HG02884 (cell line): ENCODE data around the gene L3HYPDH.
"Not testable (repeated sequence)": the region's sequence is repeated elsewhere in the genome, so short reads cannot be mapped to it uniquely, and the experiment has no call there.

Source experiments
- ATAC-seq: cut with Tn5 transposase; IDR thresholded peaks from one replicate; pipeline ENCODE4 v1.9.1; 2021; ENCODE audit warnings: mild to moderate bottlenecking, moderate library complexity; ENCODE audit not compliant: unreplicated experiment

The L3HYPDH gene

DNA sequence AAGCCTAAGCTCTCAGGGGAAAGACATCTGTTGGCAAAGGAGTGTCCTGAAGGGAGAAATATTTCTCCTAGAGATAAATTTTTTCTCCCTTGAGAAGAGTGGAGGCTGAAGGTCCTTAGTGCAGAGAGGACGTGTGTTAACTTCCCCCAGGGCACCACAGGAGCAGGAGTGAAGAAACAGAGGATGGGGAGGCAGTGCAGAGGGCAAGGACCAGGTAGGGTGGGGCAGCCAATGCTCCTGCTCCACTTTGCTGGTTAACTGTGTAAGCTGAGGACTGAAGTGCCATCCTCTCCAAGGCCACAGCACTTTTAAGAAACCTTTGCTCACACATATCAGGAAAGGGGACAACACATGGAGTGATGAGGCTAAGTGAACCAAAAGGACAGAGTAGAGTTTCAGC is 4.0 kb downstream of the L3HYPDH start:
- ATAC-seq = no peak

- ATAC-seq = no peak
Observed at GRCh38 chr14:59478540-59478939, 5.7 kb downstream of the L3HYPDH start.

DNA sequence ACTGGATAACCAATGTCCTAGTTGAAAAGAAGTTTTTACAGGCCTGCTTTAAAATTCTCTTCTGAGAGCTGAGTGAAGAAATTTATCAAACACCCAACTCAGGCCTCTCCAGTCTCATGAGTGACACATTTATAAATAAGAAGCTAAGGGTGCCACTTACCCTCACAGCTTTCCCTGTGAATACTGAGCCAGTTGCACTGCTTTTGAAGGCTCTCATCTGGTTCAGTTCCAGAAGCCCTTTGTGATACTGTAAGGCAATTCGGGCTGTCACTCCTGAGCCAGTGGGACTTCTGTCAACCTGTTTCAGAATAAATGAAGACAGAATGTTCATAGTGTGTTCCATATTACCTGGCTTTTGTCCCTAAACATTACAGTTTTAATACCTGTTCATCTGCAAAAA is 8.5 kb downstream of the L3HYPDH start:
- ATAC-seq = no peak

DNA sequence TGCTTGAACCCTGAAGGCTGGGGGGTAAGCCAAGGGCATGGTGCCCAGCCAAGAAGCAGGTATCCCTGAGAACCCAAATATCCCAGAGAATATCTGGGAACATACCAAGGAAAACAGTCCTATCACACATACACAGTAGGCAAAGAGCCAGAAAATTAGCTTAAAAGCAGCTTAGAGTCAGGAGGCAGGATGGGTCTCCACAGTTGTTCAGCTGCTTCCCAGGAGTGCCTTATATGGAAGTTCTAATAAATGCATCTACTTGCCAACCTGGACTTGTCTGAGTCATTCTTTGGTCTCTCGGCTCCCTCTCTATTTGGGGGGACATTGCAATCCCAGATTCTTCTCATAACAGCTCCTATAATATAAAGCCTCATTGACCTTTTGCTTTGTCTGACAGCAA is 10.0 kb downstream of the L3HYPDH start:
- ATAC-seq = no peak

- ATAC-seq = peak; percentile 34
Observed at GRCh38 chr14:59465316-59466135, 18.7 kb downstream of the L3HYPDH start, which contains the start of gene GPR135. GPR135 (minus strand) TSS chr14:59465380; CDS start chr14:59465226, 154 bp downstream.

- ATAC-seq = peak; percentile 66
Observed at GRCh38 chr14:59464486-59465315, 19.5 kb downstream of the L3HYPDH start.

DNA sequence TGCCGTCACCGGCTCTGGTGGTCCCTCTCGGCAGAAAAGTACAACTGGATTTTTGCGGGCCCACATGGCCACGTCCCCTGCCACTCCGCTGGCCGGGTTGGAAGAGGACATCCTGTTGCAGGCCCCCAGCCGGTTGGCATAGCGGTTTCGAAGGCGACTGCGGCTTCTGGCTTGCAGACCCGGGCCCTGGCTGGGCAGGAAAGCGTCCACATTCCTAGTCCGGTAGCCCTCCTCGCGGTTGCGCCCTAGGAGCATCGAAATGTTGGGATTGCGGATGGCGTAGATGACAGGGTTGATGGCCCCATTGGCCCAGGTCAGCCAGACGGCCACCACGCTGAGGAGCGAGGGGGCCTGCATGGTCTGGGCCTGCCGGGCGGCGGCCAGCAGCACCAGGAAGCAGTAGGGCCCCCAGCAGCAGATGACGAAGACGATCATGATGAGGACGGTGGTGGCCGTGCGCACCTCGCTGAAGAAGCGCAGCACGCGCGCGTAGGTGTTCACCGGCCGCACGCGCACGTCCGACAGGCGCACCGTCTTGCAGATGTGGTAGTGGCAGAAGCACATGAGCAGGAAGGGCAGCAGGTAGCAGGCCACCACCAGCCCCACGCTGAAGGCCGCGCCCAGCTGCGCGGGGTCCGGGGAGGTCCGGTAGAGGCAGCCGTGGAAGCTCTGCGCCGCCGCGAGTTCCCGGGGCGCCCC is 20.3 kb downstream of the L3HYPDH start:
- ATAC-seq = peak; percentile 26

DNA sequence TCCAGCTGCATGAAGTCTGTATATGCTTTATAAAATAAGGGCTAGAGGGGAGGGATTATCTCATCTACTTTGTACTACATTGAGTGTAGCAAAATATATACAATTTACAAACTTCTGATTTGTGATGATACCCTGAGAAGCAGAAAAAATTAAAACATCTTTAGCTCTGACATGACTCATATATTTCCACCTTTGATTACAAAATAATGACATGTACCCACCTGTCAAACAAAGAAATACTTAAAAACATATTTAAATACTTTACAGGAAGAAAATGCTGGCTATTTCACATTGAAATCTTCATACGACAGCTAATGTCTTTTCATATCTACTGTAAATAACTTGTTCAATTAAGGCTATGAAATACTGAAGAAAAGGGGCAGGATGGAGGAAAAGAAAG is 22.3 kb downstream of the L3HYPDH start:
- no peak for ATAC-seq

- ATAC-seq = no peak
Observed at GRCh38 chr14:59460378-59460777, 23.8 kb downstream of the L3HYPDH start.

GRCh38 chr14:59458486-59458885 is 25.7 kb downstream of the L3HYPDH start:
- no peak for ATAC-seq

GRCh38 chr14:59455411-59455810 is 28.8 kb downstream of the L3HYPDH start:
- ATAC-seq = no peak

GRCh38 chr14:59454139-59454538 is 30.1 kb downstream of the L3HYPDH start:
- no peak for ATAC-seq

- ATAC-seq = no peak
Observed at GRCh38 chr14:59451849-59452248, 32.4 kb downstream of the L3HYPDH start.

DNA sequence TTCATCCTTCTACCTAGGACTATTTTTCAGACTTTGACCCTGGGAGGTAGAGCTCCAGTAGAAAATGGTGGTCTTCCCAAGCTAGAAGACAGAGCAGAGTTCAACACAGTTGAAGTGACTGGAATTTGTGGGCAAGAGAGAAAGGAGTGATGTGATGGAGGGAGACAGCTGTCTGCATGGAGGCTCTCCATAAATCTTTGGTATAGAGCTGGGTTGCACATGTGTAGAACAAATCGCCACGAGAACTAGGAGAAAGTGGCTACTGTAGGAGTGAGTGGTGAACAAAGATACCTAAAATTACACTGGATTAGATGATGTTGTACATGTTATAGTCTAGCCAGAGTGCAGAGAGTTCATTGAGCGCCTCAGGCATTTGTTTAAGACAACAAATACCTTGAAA is 33.5 kb downstream of the L3HYPDH start:
- no peak for ATAC-seq

- ATAC-seq = not testable (repeated sequence)
Observed at GRCh38 chr14:59448673-59449072, 35.5 kb downstream of the L3HYPDH start.

DNA sequence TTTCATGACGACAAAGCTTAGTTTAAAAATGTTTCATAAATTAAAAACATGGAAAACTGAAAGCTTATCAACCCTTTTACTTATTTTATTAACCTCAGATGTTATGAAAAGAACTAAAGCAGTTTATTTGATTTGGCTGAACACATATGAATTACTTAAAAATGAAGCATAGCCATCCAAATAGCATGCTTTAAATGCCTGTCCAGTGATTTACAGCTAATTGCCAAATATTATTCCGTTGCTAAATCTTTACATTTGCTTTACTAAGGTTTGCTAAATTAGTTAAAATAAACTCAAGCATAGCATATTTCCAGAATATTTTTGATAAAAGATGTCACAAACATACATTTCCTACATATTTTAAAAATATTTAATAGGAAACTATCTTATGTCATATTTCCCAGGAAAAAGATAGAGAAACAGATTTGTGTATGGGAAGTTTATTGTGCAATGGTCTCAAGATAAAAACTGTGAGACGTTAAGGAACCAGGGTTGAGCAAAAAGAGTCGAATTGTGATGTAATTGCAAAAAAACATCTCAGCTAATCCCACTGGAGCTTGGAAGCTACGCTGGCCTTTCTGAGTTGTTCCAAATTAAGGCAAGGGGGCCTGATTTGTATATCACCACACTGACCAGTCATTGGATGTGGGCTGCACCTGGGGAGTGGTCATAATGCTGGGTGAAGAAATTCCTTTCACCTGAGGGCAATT is 44.8 kb downstream of the L3HYPDH start:
- no peak for ATAC-seq

DNA sequence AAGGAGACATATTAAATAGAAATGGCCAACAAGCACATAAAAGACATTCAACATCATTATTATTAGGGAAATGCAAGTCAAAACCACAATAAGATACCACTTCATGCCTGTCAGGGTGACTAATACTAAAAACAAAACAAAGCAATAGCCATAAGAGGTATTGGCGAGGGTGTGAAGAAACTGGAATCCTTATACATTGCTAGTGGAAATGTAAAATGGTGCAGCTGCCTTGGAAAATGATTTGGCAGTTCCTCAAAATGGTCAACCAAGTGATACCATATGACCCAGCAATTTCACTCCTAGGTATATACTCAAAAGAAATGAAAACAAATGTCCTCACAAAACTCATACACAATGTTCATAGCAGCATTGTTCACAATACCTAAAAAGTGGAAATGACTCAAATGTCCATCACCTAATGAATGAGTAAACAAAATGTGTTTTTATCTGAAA is 46.0 kb downstream of the L3HYPDH start:
- ATAC-seq = no peak

GRCh38 chr14:59435987-59436386 is 48.2 kb downstream of the L3HYPDH start:
- ATAC-seq = no peak

DNA sequence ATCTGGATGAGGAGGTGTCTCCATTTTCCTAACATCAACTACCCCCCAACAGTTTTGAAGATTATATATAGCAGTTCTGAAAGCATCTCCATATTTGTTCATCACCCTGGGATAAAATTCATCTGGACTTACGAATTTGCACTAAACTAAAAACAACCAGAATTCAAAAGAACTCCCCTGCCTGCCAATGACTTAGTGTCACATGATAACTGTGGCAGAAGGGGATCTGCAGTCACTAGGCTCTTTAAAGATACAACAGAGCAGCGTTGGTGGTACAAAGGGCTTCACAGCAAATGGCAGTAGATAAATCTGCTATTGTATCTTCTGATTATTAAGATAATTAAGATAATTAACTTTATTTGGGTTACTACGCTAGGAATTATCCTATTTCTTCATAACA is 49.1 kb downstream of the L3HYPDH start:
- ATAC-seq = no peak

GRCh38 chr14:59429790-59430189 is 54.4 kb downstream of the L3HYPDH start:
- no peak for ATAC-seq

DNA sequence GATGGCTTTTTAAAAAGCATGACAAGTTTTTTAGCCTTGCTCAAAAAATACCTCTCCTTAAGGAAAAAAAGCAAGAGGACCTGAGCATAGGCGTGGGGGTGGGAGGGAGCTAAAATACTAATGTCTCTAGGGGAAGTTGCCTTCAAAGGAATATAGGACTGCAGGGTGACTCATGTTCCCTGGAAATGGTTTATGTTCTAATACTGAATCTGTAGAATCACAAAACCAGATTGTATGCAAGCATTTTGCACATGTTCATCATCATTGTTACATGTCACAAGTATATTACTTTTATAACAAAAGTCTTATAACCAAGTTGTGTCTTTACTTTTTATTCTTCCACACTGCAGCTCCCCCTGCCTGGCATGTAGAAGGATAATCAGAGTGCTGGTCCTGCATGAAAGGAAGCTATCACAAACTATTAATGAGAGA is 55.6 kb downstream of the L3HYPDH start:
- ATAC-seq = no peak
